GM23338 (cell line): ENCODE measurements around the gene S100A7A.

Source experiments
- CTCF ChIP-seq, 2 experiments: fragments of 200-600 bp in 1 of 2; sonication (generic) in 1 of 2; conservative IDR thresholded peaks; 2 replicates each; pipeline versions ENCODE4 v1.5.1 to v1.6.1; 2016 to 2017; ENCODE audit warnings: antibody characterized with exemption in 2 of 2, low read depth in 2 of 2, mild to moderate bottlenecking in 2 of 2, moderate library complexity in 1 of 2
- EZH2 ChIP-seq: fragments of 200-600 bp; sonication (generic); IDR thresholded peaks from one replicate; pipeline ENCODE4 v1.8.0; 2017; ENCODE audit warnings: antibody characterized with exemption, mild to moderate bottlenecking, low read depth; ENCODE audit not compliant: unreplicated experiment
- EZH2phosphoT487 ChIP-seq: fragments of 200-600 bp; sonication (generic); IDR thresholded peaks from one replicate; pipeline ENCODE4 v1.8.1; 2018; ENCODE audit warnings: antibody characterized with exemption; ENCODE audit not compliant: unreplicated experiment
- NANOG ChIP-seq: IDR thresholded peaks from 2 replicates; pipeline ENCODE4 v1.6.1; 2016; ENCODE audit warnings: antibody characterized with exemption, borderline replicate concordance
- POLR2AphosphoS5 ChIP-seq: IDR thresholded peaks from 2 replicates; pipeline ENCODE4 v1.6.1; 2016; ENCODE audit warnings: antibody characterized with exemption, low read depth
- ZNF462 ChIP-seq: fragments of 250-450 bp; sonication (Bioruptor Pico); IDR thresholded peaks from 2 replicates; pipeline ENCODE4 v1.5.0; 2020; ENCODE audit warnings: mild to moderate bottlenecking, moderate library complexity

- no peak for TF ChIP-seq NANOG
- no peak for TF ChIP-seq POLR2AphosphoS5
- TF ChIP-seq CTCF (conservative IDR thresholded peaks at IDR 0.05; ENCODE audit: low read depth in 2 of 2) = no peak
- TF ChIP-seq EZH2 = no peak
- no peak for TF ChIP-seq EZH2phosphoT487
- no peak for TF ChIP-seq ZNF462
Observed at GRCh38 chr1:153420306-153420705, 4.0 kb downstream of the S100A7A start.
